ENCODE results near the gene PDSS1. TPM values are rescaled to one million over a fixed set of nuclear protein-coding genes. Genes with fewer than 3 reads are reported as not detected.
"Not testable (repeated sequence)": the region's sequence is repeated elsewhere in the genome, so short reads cannot be mapped to it uniquely, and the experiment has no call there.

PDSS1 gene
- total RNA-seq, 1 experiment from 2014 or later: 18.4 TPM

- H2AFZ ChIP-seq (ENCODE audit: low read length): no peak overlapping the region
- no peaks in the 10 kb centered on the region for H3K27me3 Mint-ChIP-seq (ENCODE audit: low read depth)
- no peak overlapping the region for H3K18ac ChIP-seq (ENCODE audit: insufficient read length, low read depth, low read length)
- H2AK5ac ChIP-seq (ENCODE audit: insufficient read length, low read length): no peak overlapping the region
- no peaks in the 10 kb centered on the region; a peak in 1 of 5 replicates for H3K9me3 Mint-ChIP-seq
- no peaks in the 10 kb centered on the region for H4K20me1 ChIP-seq (ENCODE audit: control insufficient read depth, insufficient read depth, insufficient read length)
- H3T11ph ChIP-seq (ENCODE audit: low read length): no peak overlapping the region
- H2BK5ac ChIP-seq (ENCODE audit: insufficient read length, low read length): no peak overlapping the region
- WGBS (ENCODE audit: extremely low coverage, insufficient read length, low lambda C conversion rate): no CpG with 5 or more reads among the region's 4 CpGs
- no peaks in the 10 kb centered on the region for H3K23me2 ChIP-seq (ENCODE audit: insufficient read length, low read depth, low read length, poor library complexity, severe bottlenecking)
- H3K79me1 ChIP-seq (ENCODE audit: insufficient read depth, low read depth, low read length, poor library complexity, severe bottlenecking): no peaks in the 10 kb centered on the region
- no peak overlapping the region for H3K27ac Mint-ChIP-seq
- no peak for TF ChIP-seq CTCF (conservative IDR thresholded peaks at IDR 0.05)
- H3K27ac ChIP-seq (ENCODE audit: insufficient read length, low read depth, low read length): no peak overlapping the region
- H3K27me3 ChIP-seq (ENCODE audit: insufficient read depth, low read length): no peaks in the 10 kb centered on the region
- no peak overlapping the region for H3K4ac ChIP-seq (ENCODE audit: low read depth, low read length)
- no peak overlapping the region for H3K4me3 Mint-ChIP-seq
- no peak overlapping the region for H2BK120ac ChIP-seq (ENCODE audit: low read depth, low read length, poor library complexity, severe bottlenecking)
- H3K4me1 ChIP-seq (ENCODE audit: insufficient read depth, low read length): no peaks in the 10 kb centered on the region
- H3K23ac ChIP-seq (ENCODE audit: insufficient read length, low read depth, low read length): no peak overlapping the region
- no peak overlapping the region for H2BK12ac ChIP-seq (ENCODE audit: insufficient read length, low read depth, low read length)
- H3K79me2 ChIP-seq (ENCODE audit: insufficient read depth, low read length): no peaks in the 10 kb centered on the region
- no peaks in the 10 kb centered on the region for H3K9me3 ChIP-seq (ENCODE audit: control insufficient read depth, low read depth, low read length)
- H2BK15ac ChIP-seq (ENCODE audit: low read depth, low read length): no peak overlapping the region
- peaks cover 0 to 5% of the 10 kb centered on the region in 2 experiments; a peak in 3 of 4 replicates for H3K4me1 Mint-ChIP-seq
- H3K14ac ChIP-seq (ENCODE audit: insufficient read depth, low read length): no peak overlapping the region
- H4K8ac ChIP-seq (replicated peaks; ENCODE audit: insufficient read length, low read depth, low read length): no peak overlapping the region
- H2BK20ac ChIP-seq (ENCODE audit: low read depth, low read length, poor library complexity, severe bottlenecking): no peak overlapping the region
- H4K5ac ChIP-seq (ENCODE audit: insufficient read length, low read depth, low read length): no peak overlapping the region
- H3K36me3 Mint-ChIP-seq (ENCODE audit: insufficient read depth in 1 of 3, low read depth in 3 of 3): no peaks in the 10 kb centered on the region
- H3K9ac ChIP-seq (ENCODE audit: extremely low read depth, insufficient read length, low read length): no peak overlapping the region
- no peak overlapping the region for H3K56ac ChIP-seq (ENCODE audit: insufficient read length, low read depth, low read length)
- DNase-seq: no peak
- no peak overlapping the region for H3K4me2 ChIP-seq (ENCODE audit: insufficient read depth, insufficient read length, low read length)
- H4K91ac ChIP-seq (ENCODE audit: insufficient read length, low read depth, low read length): no peak overlapping the region
These were observed 47.1 kb upstream of the PDSS1 start for GRCh38 chr10:26650406-26650805.

GRCh38 chr10:26651476-26651875, 46.0 kb upstream of the PDSS1 start:
- H3K27ac ChIP-seq (ENCODE audit: insufficient read length, low read depth, low read length); H2AFZ ChIP-seq (ENCODE audit: low read length); H3K18ac ChIP-seq (ENCODE audit: insufficient read length, low read depth, low read length); H2BK120ac ChIP-seq (ENCODE audit: low read depth, low read length, poor library complexity, severe bottlenecking); H3K36me3 Mint-ChIP-seq (ENCODE audit: insufficient read depth in 1 of 3, low read depth in 3 of 3); H3K9ac ChIP-seq (ENCODE audit: extremely low read depth, insufficient read length, low read length); H3K27ac Mint-ChIP-seq; H4K5ac ChIP-seq (ENCODE audit: insufficient read length, low read depth, low read length); H4K20me1 ChIP-seq (ENCODE audit: control insufficient read depth, insufficient read depth, insufficient read length); H2AK5ac ChIP-seq (ENCODE audit: insufficient read length, low read length); H3K79me1 ChIP-seq (ENCODE audit: insufficient read depth, low read depth, low read length, poor library complexity, severe bottlenecking); H2BK12ac ChIP-seq (ENCODE audit: insufficient read length, low read depth, low read length); H3K4me1 ChIP-seq (ENCODE audit: insufficient read depth, low read length); H3K9me3 Mint-ChIP-seq; H3K23ac ChIP-seq (ENCODE audit: insufficient read length, low read depth, low read length); H3K27me3 ChIP-seq (ENCODE audit: insufficient read depth, low read length); H3T11ph ChIP-seq (ENCODE audit: low read length); H4K91ac ChIP-seq (ENCODE audit: insufficient read length, low read depth, low read length); H3K4me2 ChIP-seq (ENCODE audit: insufficient read depth, insufficient read length, low read length); H2BK5ac ChIP-seq (ENCODE audit: insufficient read length, low read length); H3K9me3 ChIP-seq (ENCODE audit: control insufficient read depth, low read depth, low read length); H3K79me2 ChIP-seq (ENCODE audit: insufficient read depth, low read length); H4K8ac ChIP-seq (replicated peaks; ENCODE audit: insufficient read length, low read depth, low read length); H3K4ac ChIP-seq (ENCODE audit: low read depth, low read length); H3K4me1 Mint-ChIP-seq; H2BK20ac ChIP-seq (ENCODE audit: low read depth, low read length, poor library complexity, severe bottlenecking); H3K14ac ChIP-seq (ENCODE audit: insufficient read depth, low read length); H3K56ac ChIP-seq (ENCODE audit: insufficient read length, low read depth, low read length); H3K4me3 Mint-ChIP-seq; DNase-seq; H3K23me2 ChIP-seq (ENCODE audit: insufficient read length, low read depth, low read length, poor library complexity, severe bottlenecking); H2BK15ac ChIP-seq (ENCODE audit: low read depth, low read length); H3K27me3 Mint-ChIP-seq (ENCODE audit: low read depth): not testable (repeated sequence)
- no CpG with 5 or more reads among the region's 2 CpGs for WGBS (ENCODE audit: extremely low coverage, insufficient read length, low lambda C conversion rate)
